GM20431 (cell line): ENCODE measurements around the gene TSPAN1.

Experiments used
- in situ Hi-C: fragments of 300-500 bp; cut with MseI, MboI; formaldehyde crosslinking; loops from one replicate; pipeline ENCODE4 v1.15.0; 2020; ENCODE audit warnings: low sequenced_read_pairs; ENCODE audit not compliant: unreplicated experiment

Gene TSPAN1

DNA sequence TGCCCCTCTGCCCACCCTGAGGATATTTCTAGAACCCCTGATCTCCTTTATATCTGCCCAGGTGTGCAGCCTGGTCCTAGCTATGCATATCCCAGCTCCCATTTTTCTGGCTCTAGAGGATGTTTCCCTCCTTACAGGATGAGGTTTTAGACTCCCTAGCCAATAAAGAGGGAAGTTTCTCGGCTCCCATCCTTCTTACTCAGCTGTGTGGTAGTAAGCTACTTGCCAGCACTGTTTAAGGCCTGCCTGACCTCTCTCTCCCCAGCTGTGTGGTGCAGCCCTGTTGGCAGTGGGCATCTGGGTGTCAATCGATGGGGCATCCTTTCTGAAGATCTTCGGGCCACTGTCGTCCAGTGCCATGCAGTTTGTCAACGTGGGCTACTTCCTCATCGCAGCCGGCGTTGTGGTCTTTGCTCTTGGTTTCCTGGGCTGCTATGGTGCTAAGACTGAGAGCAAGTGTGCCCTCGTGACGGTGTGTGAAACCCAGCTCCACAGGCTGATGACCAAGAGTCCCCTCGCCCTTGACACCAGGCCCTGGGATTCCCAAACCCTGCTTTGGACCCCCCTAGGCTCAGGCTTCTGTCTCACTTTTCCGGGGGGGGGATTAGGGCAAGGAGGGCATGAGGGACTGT lies 9.2 kb downstream of the TSPAN1 start:
- in situ Hi-C loops = no loop called here

DNA sequence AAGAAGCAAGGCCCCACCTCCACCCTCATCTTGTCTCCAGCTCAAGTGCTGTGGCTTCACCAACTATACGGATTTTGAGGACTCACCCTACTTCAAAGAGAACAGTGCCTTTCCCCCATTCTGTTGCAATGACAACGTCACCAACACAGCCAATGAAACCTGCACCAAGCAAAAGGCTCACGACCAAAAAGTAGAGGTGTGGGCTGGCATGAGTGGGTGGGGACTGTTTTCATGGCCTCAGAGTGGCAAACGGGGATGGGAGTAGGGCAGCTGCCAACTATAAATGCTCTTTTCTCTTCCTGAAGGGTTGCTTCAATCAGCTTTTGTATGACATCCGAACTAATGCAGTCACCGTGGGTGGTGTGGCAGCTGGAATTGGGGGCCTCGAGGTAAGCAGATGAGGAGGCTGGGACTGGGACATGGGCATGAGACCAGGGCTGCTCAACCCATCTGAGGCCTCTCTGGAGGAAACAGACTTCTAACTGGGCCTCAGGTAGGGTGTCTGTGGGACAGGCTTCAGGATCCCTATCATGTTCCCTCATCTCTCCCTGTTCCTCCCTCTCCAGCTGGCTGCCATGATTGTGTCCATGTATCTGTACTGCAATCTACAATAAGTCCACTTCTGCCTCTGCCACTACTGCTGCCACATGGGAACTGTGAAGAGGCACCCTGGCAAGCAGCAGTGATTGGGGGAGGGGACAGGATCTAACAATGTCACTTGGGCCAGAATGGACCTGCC lies 10.2 kb downstream of the TSPAN1 start:
- in situ Hi-C loops = no loop called here

DNA sequence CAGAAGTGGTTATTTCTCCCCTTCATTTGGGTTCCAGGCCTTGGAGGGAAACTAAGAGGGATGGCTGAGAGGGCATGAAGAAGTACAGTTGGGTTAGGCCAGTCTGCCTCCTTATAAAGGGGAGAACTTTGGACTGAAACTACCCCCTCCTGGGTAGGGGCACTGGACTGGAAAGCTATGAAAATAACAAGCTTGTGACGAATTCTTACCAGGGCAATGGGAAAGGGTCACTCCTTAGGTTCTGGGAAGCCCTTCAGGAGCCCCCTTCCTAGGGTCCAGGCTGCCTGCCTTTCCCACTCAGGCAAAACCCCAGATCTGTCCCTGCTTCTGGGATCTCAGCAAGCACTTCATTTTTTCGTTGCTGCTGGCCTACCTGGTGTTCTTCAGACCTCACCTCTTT lies 11.2 kb downstream of the TSPAN1 start:
- in situ Hi-C loops = no loop called here

- in situ Hi-C loops = no loop called here
Observed at GRCh38 chr1:46187106-46187869, 12.4 kb downstream of the TSPAN1 start.

- in situ Hi-C loops = no loop called here
Observed at GRCh38 chr1:46188295-46189030, 13.6 kb downstream of the TSPAN1 start.

- in situ Hi-C loops = no loop called here
Observed at GRCh38 chr1:46190539-46190938, 15.7 kb downstream of the TSPAN1 start.

GRCh38 chr1:46191033-46191701 lies 16.3 kb downstream of the TSPAN1 start:
- in situ Hi-C loops = no loop called here

DNA sequence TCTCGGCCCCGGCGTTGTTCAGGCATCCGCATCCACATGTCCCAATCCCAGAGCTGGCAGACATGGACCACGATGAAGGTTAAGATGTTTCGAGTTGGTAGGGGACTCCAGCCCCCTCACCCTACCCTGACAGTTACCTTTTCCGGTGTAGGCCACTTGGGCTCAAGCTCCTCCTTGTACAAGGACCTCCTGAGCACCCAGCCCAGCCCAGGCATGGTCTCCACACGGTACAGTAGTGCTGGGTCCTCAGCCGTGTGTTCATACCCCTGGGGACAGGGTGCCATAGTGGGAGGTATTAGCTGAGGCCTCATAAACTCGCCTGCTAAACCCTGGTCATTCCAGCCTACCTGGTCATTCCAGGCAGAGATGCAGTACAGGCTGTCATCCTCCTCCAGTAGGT lies 17.3 kb downstream of the TSPAN1 start:
- in situ Hi-C loops = no loop called here

DNA sequence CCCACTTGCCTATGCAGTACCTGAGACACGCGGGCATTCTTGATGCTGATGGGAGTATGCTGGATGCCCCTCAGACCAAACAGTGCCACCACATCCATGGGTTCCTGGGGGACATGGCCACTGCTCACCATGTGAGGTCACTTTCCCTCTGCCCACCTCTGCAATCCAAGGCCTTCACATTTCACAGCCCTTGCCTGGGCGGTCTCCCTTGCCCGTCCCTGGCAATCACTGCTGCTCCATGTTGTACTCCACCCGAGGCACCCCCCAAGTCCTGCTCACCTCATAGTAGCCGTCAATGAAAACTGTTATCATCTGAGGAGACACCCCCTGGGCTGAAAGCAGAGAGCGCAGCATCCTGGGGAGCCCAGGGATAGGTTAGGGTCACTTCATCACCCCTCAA lies 18.4 kb downstream of the TSPAN1 start:
- in situ Hi-C loops = no loop called here

- in situ Hi-C loops = no loop called here
Observed at GRCh38 chr1:46193984-46194570, 19.2 kb downstream of the TSPAN1 start.

DNA sequence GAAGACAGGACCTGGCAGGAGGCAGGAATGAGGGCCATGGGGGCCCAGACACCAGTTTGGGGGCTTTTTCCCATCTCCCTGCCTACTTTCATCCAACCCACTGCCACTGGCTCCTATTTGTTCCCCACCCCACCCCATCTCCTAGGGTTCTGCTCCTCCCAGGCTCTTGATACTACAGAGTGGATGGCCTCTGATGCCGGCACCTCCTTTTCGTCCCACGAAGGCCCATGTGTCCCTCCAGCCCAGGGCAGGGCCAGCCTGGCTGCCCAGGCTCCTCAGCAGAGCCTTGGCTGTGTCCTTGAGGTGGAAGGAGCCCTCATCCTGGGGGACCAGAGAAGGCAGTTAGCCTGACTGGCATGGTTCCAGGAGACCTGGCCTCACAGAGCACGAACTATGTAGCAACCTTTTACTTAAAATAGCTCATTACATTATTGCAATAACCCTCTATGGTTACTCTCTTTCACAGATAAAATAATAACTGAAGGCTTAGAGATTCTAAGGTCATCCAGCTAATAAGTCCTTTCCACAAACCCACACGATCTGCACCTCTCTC lies 19.8 kb downstream of the TSPAN1 start:
- in situ Hi-C loops = no loop called here

GRCh38 chr1:46196609-46197008 lies 21.7 kb downstream of the TSPAN1 start:
- in situ Hi-C loops = no loop called here

- in situ Hi-C loops = no loop called here
Observed at GRCh38 chr1:46197560-46197963, 22.7 kb downstream of the TSPAN1 start.

DNA sequence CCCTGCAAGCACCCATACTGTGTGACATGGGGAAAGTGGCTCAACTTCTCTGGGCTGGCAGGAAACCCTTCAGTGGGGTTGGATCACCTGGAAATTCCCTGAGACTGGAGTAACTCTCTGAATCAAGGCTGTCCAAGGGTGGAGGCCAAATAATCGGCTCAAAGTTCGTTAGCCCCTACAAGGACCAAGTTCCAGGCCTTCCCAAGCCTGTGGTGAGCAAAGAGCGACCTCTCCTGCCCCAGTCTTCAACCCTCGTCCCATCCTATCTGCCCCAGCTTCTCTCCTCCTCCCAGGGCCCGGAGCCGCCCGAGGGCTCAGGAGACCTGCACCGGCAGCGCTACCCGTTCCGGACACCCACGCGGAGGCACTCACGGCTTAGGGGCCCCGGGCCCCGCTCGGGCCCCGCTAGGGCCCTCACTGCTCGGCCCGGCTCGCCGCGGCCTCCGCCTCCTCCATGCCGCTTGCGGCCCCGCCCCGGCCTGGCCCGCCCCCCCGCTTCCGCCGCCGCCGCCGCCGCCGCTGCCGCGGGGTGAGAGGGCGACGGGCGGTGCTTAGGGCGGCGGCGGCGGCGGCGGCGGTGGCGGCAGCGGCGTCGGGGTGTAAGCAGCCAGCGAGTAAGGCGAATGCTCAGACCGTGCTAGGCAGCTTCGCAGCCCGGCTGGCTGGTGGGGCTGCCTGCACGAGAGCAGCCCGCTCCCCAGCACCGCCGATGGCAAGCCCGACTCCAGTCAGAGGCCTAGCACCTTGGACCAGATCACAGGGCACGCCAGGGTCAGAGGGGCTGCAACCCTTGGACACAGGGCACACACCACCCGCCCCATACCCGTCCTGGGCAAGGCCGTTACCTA lies 23.3 kb downstream of the TSPAN1 start, which contains the start of gene POMGNT1:
TSS of gene POMGNT1 (minus strand) at position 471 of the 848 bp plus-strand sequence. CDS start 613 bp downstream, outside the sequence.
- in situ Hi-C loops = no loop called here

- in situ Hi-C loops = no loop called here
Observed at GRCh38 chr1:46199233-46199749, 24.4 kb downstream of the TSPAN1 start.

- in situ Hi-C loops = no loop called here
Observed at GRCh38 chr1:46203738-46204405, 29.0 kb downstream of the TSPAN1 start.

DNA sequence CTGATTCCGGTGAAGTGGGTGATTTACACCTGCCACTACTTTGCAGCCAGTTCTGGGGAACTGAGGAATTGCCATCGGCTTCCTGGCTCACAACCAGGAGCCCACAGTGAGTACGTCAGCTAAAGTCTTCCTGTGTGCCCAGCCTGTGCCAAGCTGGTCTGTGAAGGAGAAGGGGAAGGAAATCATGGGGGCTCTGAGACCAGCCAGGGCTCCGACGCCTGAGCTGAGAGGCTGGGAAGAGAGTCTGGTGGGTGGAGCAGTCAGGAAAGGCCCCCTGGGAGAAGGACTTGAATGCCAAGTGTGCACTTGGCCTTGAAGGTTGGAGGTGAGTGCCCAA lies 29.5 kb downstream of the TSPAN1 start:
- in situ Hi-C loops = no loop called here

DNA sequence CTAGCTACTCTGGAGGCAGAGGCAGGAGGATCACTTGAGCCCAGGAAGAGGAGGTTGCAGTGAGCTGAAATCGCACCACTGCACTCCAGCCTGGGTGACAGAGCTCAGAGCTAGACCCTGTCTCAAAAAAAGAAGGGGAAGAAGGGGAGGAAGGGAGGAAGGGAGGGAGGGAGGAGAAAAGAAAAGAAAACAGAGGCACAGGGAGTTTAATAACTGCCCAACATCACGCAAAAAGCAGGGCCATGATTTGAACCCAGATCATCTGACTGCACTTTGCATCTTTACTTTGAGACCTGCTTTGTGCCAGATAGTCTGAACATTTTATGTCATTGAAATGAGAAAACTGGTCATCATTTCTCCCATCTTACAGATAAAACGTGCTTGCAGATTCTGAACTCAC lies 30.3 kb downstream of the TSPAN1 start:
- in situ Hi-C loops = no loop called here
